Keratinocyte (primary cell): ENCODE results near the gene ZNF282. TPM values are rescaled to one million over a fixed set of nuclear protein-coding genes. Genes with fewer than 3 reads are reported as not detected.

Experiments
- DNase-seq: peaks from one replicate; pipeline ENCODE4 v3.0.0-alpha.2; 2011; ENCODE audit warnings: low read depth, missing footprints, low spot score
- FAIRE-seq: peaks from 2 replicates; lab custom pipeline; 2011; peaks lifted over from hg19 to GRCh38; lab: Jason Lieb, UNC
- H2AFZ ChIP-seq: 2 replicates; pipeline ENCODE4 v1.6.0; 2012; ENCODE audit warnings: low read length, control low read depth, inconsistent platforms; ENCODE audit not compliant: control insufficient read depth
- H3K27ac ChIP-seq: 2 replicates; pipeline ENCODE4 v1.5.1; 2011; ENCODE audit warnings: low read length; ENCODE audit not compliant: control insufficient read depth, insufficient read depth
- H3K27me3 ChIP-seq: 3 replicates; pipeline ENCODE4 v1.6.0; 2011; ENCODE audit warnings: low read length; ENCODE audit not compliant: control insufficient read depth, insufficient read depth; ENCODE audit errors: extremely low read depth
- H3K36me3 ChIP-seq, 2 experiments: 2 replicates in 1 of 2; 3 replicates in 1 of 2; pipeline ENCODE4 v1.5.1; 2011; ENCODE audit warnings: low read length in 2 of 2, mild to moderate bottlenecking in 1 of 2; ENCODE audit not compliant: control insufficient read depth in 2 of 2, insufficient read depth in 2 of 2; ENCODE audit errors: extremely low read depth in 1 of 2
- H3K4me1 ChIP-seq: 3 replicates; pipeline ENCODE4 v1.5.1; 2011; ENCODE audit warnings: low read length; ENCODE audit not compliant: control insufficient read depth, insufficient read depth; ENCODE audit errors: extremely low read depth
- H3K4me2 ChIP-seq: 3 replicates; pipeline ENCODE4 v1.6.0; 2011; ENCODE audit warnings: low read depth, low read length; ENCODE audit not compliant: control insufficient read depth, insufficient read depth; ENCODE audit errors: extremely low read depth
- H3K4me3 ChIP-seq, 3 experiments: fragments of 200-600 bp in 1 of 3; sonication (generic) in 1 of 3; 2 replicates in 2 of 3; 3 replicates in 1 of 3; pipeline ENCODE4 v1.5.1; 2011 to 2016; ENCODE audit warnings: low read length in 3 of 3, mild to moderate bottlenecking in 3 of 3, control low read depth in 2 of 3, inconsistent platforms in 1 of 3, low read depth in 1 of 3, mixed read lengths in 1 of 3, mixed run types in 1 of 3, moderate library complexity in 1 of 3; ENCODE audit not compliant: control insufficient read depth in 2 of 3, insufficient read depth in 2 of 3; ENCODE audit errors: extremely low read depth in 1 of 3
- H3K79me2 ChIP-seq: 2 replicates; pipeline ENCODE4 v1.6.0; 2012; ENCODE audit warnings: low read length; ENCODE audit not compliant: control insufficient read depth, insufficient read depth
- H3K9ac ChIP-seq: 3 replicates; pipeline ENCODE4 v1.6.0; 2011; ENCODE audit warnings: low read length; ENCODE audit not compliant: control insufficient read depth, insufficient read depth; ENCODE audit errors: extremely low read depth
- H3K9me1 ChIP-seq: 3 replicates; pipeline ENCODE4 v1.6.0; 2011; ENCODE audit warnings: low read length; ENCODE audit not compliant: control insufficient read depth, insufficient read depth; ENCODE audit errors: extremely low read depth
- H3K9me3 ChIP-seq: 2 replicates; pipeline ENCODE4 v1.5.1; 2012; ENCODE audit warnings: low read depth, low read length; ENCODE audit not compliant: control insufficient read depth
- H4K20me1 ChIP-seq: 3 replicates; pipeline ENCODE4 v1.6.0; 2011; ENCODE audit warnings: low read length; ENCODE audit not compliant: control insufficient read depth, insufficient read depth; ENCODE audit errors: extremely low read depth
- CTCF ChIP-seq, 3 experiments: IDR thresholded peaks in 1 of 3; conservative IDR thresholded peaks in 1 of 3; optimal IDR thresholded peaks in 1 of 3; 2 replicates in 2 of 3; 3 replicates in 1 of 3; pipeline versions ENCODE3 to v1.5.1; 2011; ENCODE audit warnings: low read length in 3 of 3, mild to moderate bottlenecking in 3 of 3, moderate library complexity in 2 of 3, control low read depth in 1 of 3, inconsistent platforms in 1 of 3; ENCODE audit not compliant: insufficient read depth in 2 of 3; ENCODE audit errors: extremely low read depth in 1 of 3
- EZH2 ChIP-seq: IDR thresholded peaks from one replicate; pipeline ENCODE4 v1.6.1; 2012; ENCODE audit warnings: inconsistent platforms, mild to moderate bottlenecking, low read length, moderate library complexity
- dilution Hi-C: fragments of 300-500 bp; cut with MboI; formaldehyde crosslinking; loops from one replicate; pipeline ENCODE4 v1.7.0; 2020; ENCODE audit warnings: low sequenced_read_pairs; ENCODE audit not compliant: extremely low pct_ligation_motif_present
- polyA plus RNA-seq, 5 experiments: library from polyadenylated mRNA; depleted of rRNA in 3 of 5; stranded (reverse) in 3 of 5; stranded (forward) in 1 of 5; unstranded in 1 of 5; fragments of >200 nt; gene quantifications; 1 replicate in 1 of 5; 2 replicates in 3 of 5; 3 replicates in 1 of 5; pipeline versions ENCODE4 v1.2.1 to v1.2.3, GENCODE V29; 2011 to 2012; ENCODE audit warnings: missing spikeins in 2 of 5, low read depth in 1 of 5, low replicate concordance in 1 of 5

The ZNF282 gene
- polyA plus RNA-seq, 1 donor (not counting 4 experiments of a cell fraction or from before 2014, with no cell fraction given), result 13.1 TPM

DNA sequence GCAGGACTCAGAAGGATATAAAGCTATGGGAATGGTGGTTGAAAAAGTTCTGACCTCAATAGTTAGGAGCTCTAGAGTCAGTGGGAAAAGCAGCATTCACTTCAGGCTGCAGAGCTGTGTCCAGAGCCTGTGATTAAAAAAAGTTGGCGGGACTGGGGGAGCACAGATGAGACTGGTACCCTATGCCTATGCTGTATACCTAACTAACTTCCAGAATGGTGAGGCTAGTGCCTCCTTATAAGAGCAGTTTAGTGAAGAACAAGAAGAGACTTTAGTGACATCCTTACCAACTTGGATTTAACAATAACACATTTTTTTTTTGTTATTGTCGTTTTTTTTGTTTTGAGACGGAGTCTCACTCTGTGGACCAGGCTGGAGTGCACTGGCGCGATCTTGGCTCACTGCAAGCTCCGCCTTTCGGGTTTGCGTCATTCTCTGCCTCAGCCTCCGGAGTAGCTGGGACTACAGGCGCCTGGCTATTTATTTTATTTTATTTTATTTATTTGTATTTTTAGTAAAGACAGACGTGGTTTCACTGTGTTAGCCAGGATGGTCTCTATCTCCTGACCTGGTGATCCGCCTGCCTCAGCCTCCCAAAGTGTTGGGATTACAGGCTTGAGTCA, 6.6 kb upstream of the ZNF282 start:
- Histone ChIP-seq H3K9me3 (no peaks in the 10 kb centered on the region), H3K9me1 (no peaks in the 10 kb centered on the region), H3K4me3 (no peak overlapping the region), H3K27ac (no peak overlapping the region), H3K79me2 (no peaks in the 10 kb centered on the region), H3K4me2 (no peak overlapping the region), H3K27me3 (no peaks in the 10 kb centered on the region), H4K20me1 (no peaks in the 10 kb centered on the region), H3K36me3 (no peaks in the 10 kb centered on the region), H2AFZ (no peak overlapping the region), H3K9ac (no peak overlapping the region), H3K4me1 (no peaks in the 10 kb centered on the region)
- no peak for FAIRE-seq
- DNase-seq, result no peak
- dilution Hi-C loops, result no loop called here
- TF ChIP-seq EZH2 (no peak), CTCF (optimal IDR thresholded peaks at IDR 0.05 in 1 of 3, IDR thresholded peaks at IDR 0.05 in 1 of 3, conservative IDR thresholded peaks at IDR 0.05 in 1 of 3; ENCODE audit: extremely low read depth in 1 of 3, insufficient read depth in 2 of 3, low read length in 3 of 3) (no peak)

GRCh38 chr7:149191851-149192250, 3.5 kb upstream of the ZNF282 start:
- Histone ChIP-seq H3K9me3 (no peaks in the 10 kb centered on the region), H3K9ac (no peak overlapping the region), H3K36me3 (no peaks in the 10 kb centered on the region), H3K4me1 (peaks cover 7% of the 10 kb centered on the region), H3K27ac (no peak overlapping the region), H3K79me2 (peaks cover 15% of the 10 kb centered on the region), H3K4me2 (no peak overlapping the region), H3K4me3 (no peak overlapping the region), H4K20me1 (no peaks in the 10 kb centered on the region), H2AFZ (no peak overlapping the region), H3K27me3 (no peaks in the 10 kb centered on the region), H3K9me1 (no peaks in the 10 kb centered on the region)
- no peak for TF ChIP-seq CTCF (optimal IDR thresholded peaks at IDR 0.05 in 1 of 3, IDR thresholded peaks at IDR 0.05 in 1 of 3, conservative IDR thresholded peaks at IDR 0.05 in 1 of 3; ENCODE audit: extremely low read depth in 1 of 3, insufficient read depth in 2 of 3, low read length in 3 of 3)
- no peak for FAIRE-seq
- DNase-seq, result no peak
- dilution Hi-C loops, result no loop called here
